Panc1 (cell line): Measurements from ENCODE around the gene SDR39U1.

Source experiments
- CTCF ChIP-seq: fragments of 450-650 bp; IDR thresholded peaks from 2 replicates; pipeline ENCODE4 v1.5.1; 2017; ENCODE audit warnings: mild to moderate bottlenecking
- POLR2AphosphoS5 ChIP-seq: IDR thresholded peaks from 2 replicates; pipeline ENCODE4 v1.6.1; 2012; ENCODE audit warnings: mild to moderate bottlenecking, low read depth, low read length, moderate library complexity
- REST ChIP-seq, 2 experiments: IDR thresholded peaks; 2 replicates each; pipeline ENCODE4 v1.6.1; 2011 to 2012; ENCODE audit warnings: low read depth in 2 of 2, control low read depth in 1 of 2, low read length in 1 of 2, mild to moderate bottlenecking in 1 of 2, moderate library complexity in 1 of 2; ENCODE audit not compliant: insufficient read depth in 1 of 2
- SIN3A ChIP-seq: IDR thresholded peaks from 2 replicates; pipeline ENCODE4 v1.6.1; 2012; ENCODE audit warnings: low read depth, mild to moderate bottlenecking, low read length, moderate library complexity, borderline replicate concordance; ENCODE audit not compliant: insufficient read depth
- TCF7L2 ChIP-seq: IDR thresholded peaks from 2 replicates; pipeline ENCODE4 v1.6.1; 2011; ENCODE audit warnings: mild to moderate bottlenecking, low read depth, low read length, inconsistent platforms

DNA sequence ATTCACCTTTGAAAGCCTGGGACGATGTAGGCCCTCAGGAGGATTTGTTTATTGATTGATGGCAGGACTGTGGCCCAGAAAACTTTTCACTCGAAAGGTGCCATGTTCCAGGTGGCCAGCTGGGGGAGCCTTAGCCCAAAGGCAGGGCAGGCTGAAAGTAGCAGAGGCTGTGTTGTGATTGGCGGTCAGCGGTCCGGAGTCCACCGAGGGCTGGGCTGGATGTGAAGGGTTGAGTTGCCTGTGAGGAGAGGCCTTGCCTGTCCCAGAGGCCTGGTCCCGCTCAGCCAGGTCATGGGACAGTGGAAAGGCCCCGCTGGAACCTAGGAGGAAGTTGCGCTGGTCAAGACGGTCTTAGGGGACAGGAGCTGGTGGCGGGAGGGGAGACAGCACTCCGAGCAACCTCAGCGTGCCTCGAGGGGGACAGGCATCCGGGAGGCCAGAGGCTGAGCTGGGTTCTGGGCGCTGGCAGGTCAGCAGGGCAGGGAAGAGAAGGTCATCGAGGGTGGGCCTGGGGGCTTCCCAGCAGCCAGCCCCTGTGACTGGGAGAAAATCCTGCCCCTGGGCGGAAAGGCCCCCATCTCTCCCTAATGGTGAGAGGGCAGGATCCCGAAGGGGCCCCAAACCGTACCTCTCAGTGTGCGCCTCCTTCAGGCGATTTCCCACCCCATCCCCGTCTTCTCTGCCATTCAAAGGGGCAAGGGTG, 39.2 kb upstream of the SDR39U1 start:
- TF ChIP-seq POLR2AphosphoS5 (no peak), CTCF (peak; percentile 82), SIN3A (no peak), REST (IDR thresholded peaks at IDR 0.05; ENCODE audit: insufficient read depth in 1 of 2, low read depth in 2 of 2, low read length in 1 of 2) (no peak), TCF7L2 (no peak)
